GM12874 (cell line): ENCODE measurements around the gene ZBTB8B.

ENCODE experiments used
- TF ChIP-seq, protein P1 (sequence below): IDR thresholded peaks from 2 replicates; pipeline ENCODE4 v1.5.1; 2011; ENCODE audit warnings: low read depth, mild to moderate bottlenecking, control low read depth, low read length, moderate library complexity; ENCODE audit not compliant: insufficient read depth

The ZBTB8B gene

DNA sequence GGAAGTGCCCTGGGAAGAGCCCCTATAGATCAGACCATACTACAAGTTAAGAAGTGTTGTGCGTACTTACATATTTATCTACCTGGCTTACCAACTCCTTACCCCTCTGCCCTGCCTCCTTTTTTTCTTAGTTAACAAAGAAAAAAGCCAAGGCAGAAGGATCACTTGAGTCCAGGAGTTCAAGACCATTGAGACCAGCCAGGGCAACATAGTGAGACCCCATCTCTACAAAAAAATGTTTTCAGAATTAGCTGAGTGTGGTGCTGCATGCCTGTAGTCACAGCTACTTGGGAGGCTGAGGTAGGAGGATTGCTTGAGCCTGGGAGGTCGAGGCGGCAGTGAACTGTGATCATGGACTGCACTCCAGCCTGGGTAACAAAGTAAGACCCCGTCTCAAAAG, 1.9 kb downstream of the ZBTB8B start:
- TF ChIP-seq, protein P1, sequence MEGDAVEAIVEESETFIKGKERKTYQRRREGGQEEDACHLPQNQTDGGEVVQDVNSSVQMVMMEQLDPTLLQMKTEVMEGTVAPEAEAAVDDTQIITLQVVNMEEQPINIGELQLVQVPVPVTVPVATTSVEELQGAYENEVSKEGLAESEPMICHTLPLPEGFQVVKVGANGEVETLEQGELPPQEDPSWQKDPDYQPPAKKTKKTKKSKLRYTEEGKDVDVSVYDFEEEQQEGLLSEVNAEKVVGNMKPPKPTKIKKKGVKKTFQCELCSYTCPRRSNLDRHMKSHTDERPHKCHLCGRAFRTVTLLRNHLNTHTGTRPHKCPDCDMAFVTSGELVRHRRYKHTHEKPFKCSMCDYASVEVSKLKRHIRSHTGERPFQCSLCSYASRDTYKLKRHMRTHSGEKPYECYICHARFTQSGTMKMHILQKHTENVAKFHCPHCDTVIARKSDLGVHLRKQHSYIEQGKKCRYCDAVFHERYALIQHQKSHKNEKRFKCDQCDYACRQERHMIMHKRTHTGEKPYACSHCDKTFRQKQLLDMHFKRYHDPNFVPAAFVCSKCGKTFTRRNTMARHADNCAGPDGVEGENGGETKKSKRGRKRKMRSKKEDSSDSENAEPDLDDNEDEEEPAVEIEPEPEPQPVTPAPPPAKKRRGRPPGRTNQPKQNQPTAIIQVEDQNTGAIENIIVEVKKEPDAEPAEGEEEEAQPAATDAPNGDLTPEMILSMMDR: no peak

DNA sequence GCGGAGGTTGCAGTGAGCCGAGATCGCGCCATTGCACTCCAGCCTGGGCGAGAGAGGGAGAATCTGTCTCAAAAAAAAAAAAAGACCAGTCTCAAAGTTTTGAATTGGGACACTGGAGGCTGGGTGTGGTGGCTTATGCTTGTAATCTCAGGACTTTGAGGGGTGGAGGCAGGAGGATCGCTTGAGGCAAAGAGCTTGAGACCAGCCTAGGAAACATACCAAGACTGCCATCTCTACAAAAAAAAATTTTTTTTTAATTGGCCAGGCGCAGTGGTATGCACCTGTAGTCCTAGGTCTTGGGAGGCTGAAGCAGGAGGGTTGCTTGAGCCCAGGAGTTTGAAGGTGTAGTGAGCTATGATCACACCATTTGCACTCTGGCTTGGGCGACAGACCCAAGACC, 3.9 kb downstream of the ZBTB8B start:
- TF ChIP-seq, protein P1: no peak

DNA sequence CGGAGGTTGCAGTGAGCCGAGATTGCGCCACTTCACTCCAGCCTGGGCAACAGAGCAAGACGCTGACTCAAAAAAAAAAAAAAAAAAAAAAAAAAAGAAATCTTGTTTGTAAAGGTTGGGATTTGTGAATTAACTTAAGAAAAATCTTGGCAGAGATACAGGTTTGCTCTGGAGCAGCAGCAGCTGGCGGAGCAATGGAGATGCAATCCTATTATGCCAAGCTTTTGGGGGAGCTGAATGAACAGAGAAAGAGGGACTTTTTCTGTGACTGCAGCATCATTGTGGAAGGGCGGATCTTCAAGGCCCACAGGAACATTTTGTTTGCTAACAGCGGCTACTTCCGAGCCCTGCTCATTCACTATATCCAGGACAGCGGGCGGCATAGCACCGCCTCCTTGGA, 5.6 kb downstream of the ZBTB8B start:
- TF ChIP-seq, protein P1: no peak

DNA sequence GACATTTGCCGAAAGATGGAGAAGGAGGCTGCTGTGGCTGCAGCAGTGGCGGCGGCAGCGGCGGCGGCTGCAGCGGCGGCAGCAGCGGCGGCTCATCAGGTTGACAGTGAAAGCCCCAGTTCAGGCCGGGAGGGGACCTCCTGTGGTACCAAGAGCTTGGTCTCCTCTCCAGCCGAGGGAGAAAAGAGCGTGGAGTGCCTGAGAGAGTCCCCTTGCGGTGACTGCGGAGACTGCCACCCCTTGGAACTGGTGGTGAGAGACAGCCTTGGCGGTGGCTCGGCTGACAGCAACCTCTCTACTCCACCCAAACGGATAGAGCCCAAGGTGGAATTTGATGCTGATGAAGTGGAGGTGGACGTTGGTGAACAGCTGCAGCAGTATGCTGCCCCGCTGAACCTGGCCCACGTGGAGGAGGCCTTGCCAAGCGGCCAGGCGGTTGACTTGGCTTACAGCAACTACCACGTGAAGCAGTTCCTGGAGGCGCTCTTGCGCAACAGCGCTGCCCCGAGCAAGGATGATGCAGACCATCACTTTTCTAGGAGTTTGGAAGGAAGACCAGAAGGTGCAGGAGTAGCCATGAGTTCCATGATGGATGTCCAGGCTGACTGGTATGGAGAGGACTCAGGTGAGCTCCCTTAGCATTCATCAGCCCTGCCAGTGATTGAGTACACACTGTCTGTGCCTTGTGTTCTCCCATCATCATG, 6.3 kb downstream of the ZBTB8B start:
- TF ChIP-seq, protein P1: 0 out of 2 replicates have a peak, but pooled peaks have one; percentile 24

DNA sequence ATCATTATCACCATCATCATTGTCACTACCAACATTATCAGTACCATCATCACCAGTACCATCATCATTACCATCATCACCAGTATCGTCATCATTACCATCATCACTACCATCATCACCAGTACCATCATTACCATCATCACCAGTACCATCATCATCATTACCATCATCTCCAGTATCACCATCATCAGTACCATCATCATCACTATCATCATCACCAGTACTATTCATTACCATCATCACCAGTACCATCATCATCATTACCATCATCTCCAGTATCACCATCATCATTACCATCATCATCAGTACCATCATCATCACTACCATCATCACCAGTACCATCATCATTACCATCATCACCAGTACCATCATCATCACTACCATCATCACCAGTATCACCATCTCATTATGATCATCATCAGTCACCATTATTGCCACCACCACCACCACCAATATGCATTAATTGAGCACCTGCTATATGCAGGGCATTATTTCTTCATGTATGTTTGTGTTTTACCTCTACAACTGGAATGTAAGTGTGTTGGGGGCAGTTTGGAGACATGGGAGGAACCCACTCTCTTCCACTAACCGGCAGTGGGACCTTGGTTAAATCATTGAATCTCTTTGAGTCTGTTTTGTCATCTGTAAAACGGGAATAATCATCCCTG, 7.0 kb downstream of the ZBTB8B start:
- TF ChIP-seq, protein P1: no peak

DNA sequence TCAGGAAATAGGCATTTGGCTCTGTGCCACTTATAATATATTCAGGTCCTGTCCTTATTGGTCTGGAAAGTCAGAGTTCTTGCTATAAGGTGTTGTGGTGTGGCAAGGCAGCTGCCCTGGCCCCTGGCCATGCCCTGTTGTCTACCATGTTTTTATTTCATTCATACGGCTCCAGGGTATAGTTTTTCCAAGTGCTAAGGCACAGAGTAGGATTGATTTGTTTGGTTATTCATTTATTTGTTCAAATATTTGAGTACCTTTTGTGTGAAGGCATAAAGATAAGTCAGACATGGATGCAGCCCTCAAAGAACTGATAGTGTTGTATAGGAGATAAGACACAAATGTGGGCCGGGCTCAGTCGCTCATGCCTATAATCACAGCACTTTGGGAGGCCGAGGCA, 10.1 kb downstream of the ZBTB8B start:
- TF ChIP-seq, protein P1: no peak

DNA sequence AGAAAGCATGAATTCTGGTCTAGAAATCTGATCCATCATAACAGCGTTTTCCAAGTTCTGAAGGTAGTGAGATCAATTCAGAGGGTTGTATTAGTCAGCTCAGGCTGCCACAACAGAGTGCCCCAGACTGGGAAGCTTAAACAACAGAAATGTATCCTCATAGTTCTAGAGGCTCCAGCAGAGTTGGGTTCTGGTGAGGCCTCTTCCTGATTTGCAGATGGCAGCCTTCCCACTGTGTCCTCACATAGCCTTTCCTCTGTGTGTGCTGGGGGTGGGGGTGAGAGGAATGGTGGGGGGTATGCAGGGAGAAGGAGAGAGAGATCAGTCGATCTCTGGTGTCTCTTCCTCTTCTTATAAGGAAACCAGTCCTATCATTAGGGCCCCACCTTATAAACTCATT, 15.1 kb downstream of the ZBTB8B start:
- TF ChIP-seq, protein P1: no peak
